HCT116 (cell line): ENCODE results near the gene SLC11A1.

ENCODE experiments used
- CTCF ChIP-seq, 3 experiments: fragments of 200-600 bp in 1 of 3; sonication (generic) in 1 of 3; IDR thresholded peaks in 2 of 3; conservative IDR thresholded peaks in 1 of 3; 2 replicates each; pipeline ENCODE4 v1.5.1; 2012 to 2017; ENCODE audit warnings: low read depth in 2 of 3, low read length in 2 of 3, antibody characterized with exemption in 1 of 3, borderline replicate concordance in 1 of 3, control low read depth in 1 of 3, mild to moderate bottlenecking in 1 of 3, mixed read lengths in 1 of 3, mixed run types in 1 of 3, moderate library complexity in 1 of 3; ENCODE audit not compliant: insufficient read depth in 1 of 3
- EZH2 ChIP-seq: fragments of 200-600 bp; sonication (generic); IDR thresholded peaks from 2 replicates; pipeline ENCODE4 v1.6.1; 2017; ENCODE audit warnings: antibody characterized with exemption, mixed run types

DNA sequence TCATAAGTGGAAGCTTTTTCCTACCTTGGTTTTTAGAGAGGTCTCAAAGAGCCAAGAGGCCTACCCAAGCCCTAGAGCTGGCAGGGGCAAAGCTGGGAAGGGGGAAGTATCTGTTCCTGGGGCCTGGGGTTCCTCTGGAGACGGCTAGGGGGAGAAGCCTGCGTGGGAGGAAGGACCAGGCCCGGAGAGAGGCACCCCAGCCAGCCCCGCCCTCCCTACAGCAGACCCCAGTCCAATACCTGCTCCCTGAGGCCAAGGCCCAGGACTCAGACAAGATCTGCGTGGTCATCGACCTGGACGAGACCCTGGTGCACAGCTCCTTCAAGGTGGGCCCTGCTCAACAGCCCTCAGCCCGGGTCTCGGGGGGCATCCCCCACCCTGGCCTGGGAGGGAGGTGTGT is 19.8 kb downstream of the SLC11A1 start:
- TF ChIP-seq CTCF (IDR thresholded peaks at IDR 0.05 in 2 of 3, conservative IDR thresholded peaks at IDR 0.05 in 1 of 3; ENCODE audit: borderline replicate concordance in 1 of 3, insufficient read depth in 1 of 3, low read depth in 2 of 3, low read length in 2 of 3) (no peak), EZH2 (no peak)
